GM19455 (cell line): ENCODE results near the gene VPS26A.

Experiments used
- ATAC-seq: cut with Tn5 transposase; IDR thresholded peaks from one replicate; pipeline ENCODE4 v1.9.1; 2021; ENCODE audit not compliant: unreplicated experiment

VPS26A gene

DNA sequence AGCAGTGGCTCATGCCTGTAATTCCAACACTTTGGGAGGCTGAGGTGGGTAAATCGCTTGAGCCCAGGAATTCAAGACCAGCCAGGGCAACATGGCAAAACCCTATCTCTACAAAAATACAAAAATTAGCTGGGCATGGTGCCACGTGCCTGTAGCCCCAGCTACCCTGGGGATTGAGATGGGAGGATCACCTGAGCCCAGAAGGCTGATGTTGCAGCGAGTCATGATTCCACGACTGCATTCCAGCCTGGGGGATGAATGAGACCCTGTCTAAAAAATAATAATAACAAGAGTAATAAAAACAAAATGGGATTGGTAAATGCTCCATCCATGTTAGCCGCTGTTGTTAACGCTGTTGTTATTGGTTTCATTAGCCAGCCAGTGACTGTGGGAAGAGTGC lies 94.9 kb downstream of the VPS26A start:
- ATAC-seq = no peak

DNA sequence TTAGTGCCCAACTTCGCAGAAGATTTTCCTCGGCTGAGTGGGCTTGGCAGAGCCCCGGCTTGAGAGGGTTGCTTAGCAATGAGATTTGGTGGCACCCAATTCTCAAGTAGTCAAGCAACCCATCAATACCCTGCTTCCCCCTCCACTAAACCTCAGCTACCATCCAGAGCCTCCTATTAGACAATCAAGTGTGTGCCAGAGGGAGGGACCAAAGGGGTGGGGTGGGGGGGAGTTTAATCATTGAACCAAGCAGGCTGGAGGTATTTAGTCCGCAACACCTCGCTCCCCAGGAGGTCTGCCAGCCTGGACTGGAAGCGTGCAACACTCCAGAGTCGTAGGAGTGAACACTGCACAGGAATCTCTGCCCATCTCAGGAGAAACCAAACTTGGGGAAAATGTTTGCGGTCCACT lies 96.1 kb downstream of the VPS26A start, which contains the start of gene HKDC1:
HKDC1 (plus strand) TSS at position 292 of the 411 bp plus-strand sequence; CDS start at position 396, 104 bp downstream.
- no peak for ATAC-seq

DNA sequence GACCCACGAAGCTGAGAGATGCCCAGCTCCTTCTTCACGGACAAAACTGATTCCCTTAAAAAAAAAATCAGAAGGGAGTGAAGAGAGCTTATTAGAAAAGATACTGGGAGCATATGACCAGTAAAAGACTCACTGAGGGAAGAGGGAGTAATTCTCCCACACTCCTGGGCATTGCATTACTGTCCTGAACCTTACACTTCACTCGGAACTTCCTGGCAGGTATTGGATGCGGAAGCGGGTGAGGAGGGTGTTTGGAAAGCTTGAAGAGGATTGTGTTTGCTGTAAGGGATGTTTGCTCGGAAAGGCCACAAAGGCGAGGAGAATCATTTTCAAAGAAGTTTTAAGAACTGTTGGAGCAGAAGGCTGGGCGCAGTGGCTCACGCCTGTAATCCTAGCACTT lies 96.5 kb downstream of the VPS26A start:
- no peak for ATAC-seq
